Adrenal gland (tissue), 12 donors: ENCODE data around the gene S100A11. TPM values are rescaled to one million over a fixed set of nuclear protein-coding genes. Genes with fewer than 3 reads are reported as not detected.

ENCODE experiments used
- DNase-seq, 7 donors: peaks; one replicate each; pipeline ENCODE4 v3.0.0-alpha.2; 2019 to 2020
- H3K27ac ChIP-seq, 5 donors: fragments of 200-600 bp; sonication (generic) in 4 of 5; 1 replicate in 3 of 5; 2 replicates in 2 of 5; pipeline versions ENCODE4 v1.5.1 to v1.8.0; 2016 to 2020; ENCODE audit warnings: mild to moderate bottlenecking in 1 of 5
- H3K27me3 ChIP-seq: fragments of 200-600 bp; 2 replicates; pipeline ENCODE4 v1.8.0; 2021
- H3K36me3 ChIP-seq, 2 donors: fragments of 200-600 bp; replicated peaks in 1 of 2; 1 replicate in 1 of 2; 2 replicates in 1 of 2; pipeline versions ENCODE4 v1.5.1 to v1.8.0; 2018 to 2022
- H3K4me1 ChIP-seq, 2 donors: fragments of 200-600 bp; replicated peaks in 1 of 2; 1 replicate in 1 of 2; 2 replicates in 1 of 2; pipeline versions ENCODE4 v1.5.1 to v1.8.0; 2018 to 2021
- H3K4me3 ChIP-seq, 4 donors: fragments of 200-600 bp; sonication (generic) in 3 of 4; one replicate each; pipeline ENCODE4 v1.5.1; 2016 to 2018
- H3K9me3 ChIP-seq, 3 donors: fragments of 200-600 bp; sonication (generic) in 1 of 3; replicated peaks in 1 of 3; 1 replicate in 2 of 3; 2 replicates in 1 of 3; pipeline versions ENCODE4 v1.5.1 to v1.8.0; 2016 to 2021
- CTCF ChIP-seq, 6 experiments: fragments of 450-650 bp in 4 of 6; fragments of 200-600 bp in 2 of 6; sonication (generic) in 1 of 6; IDR thresholded peaks; 1 replicate in 5 of 6; 2 replicates in 1 of 6; pipeline versions ENCODE4 v1.5.1 to v1.8.0; 2016 to 2021; ENCODE audit warnings: antibody characterized with exemption in 6 of 6, mild to moderate bottlenecking in 2 of 6, moderate library complexity in 1 of 6
- POLR2A ChIP-seq, 2 donors: fragments of 450-650 bp; IDR thresholded peaks; one replicate each; pipeline ENCODE4 v1.6.1; 2017; ENCODE audit warnings: antibody characterized with exemption in 2 of 2, mild to moderate bottlenecking in 2 of 2, moderate library complexity in 1 of 2
- WGBS, 4 donors: extraction: QIAGEN DNeasy Blood & Tissue Kit in 2 of 4; methylation state at CpG; one replicate each; pipeline versions ENCODE4 v1.1.5 to v1.1.7; 2013 to 2017; 5-methylcytosine and 5-hydroxymethylcytosine counted together
- intact Hi-C, 2 donors: fragments of 100-400 bp; cut with DNase I; formaldehyde crosslinking; loops; one replicate each; pipeline versions ENCODE4 v1.14.1 to v1.15.0; 2022 to 2023
- polyA plus RNA-seq, 3 donors: library from polyadenylated mRNA; stranded (reverse); fragments of 200-250 nt in 2 of 3; fragments of 350-450 nt in 1 of 3; fragmentation: Illumina TruSeq in 1 of 3; extraction: RNeasy Lipid Tissue Mini Kit (QIAGEN cat#74804) in 1 of 3; gene quantifications; one replicate each; pipeline ENCODE4 v1.2.3, GENCODE V29; 2013 to 2014
- total RNA-seq, 9 donors: library from RNA; depleted of rRNA in 4 of 9; stranded (reverse); fragments of >200 nt in 4 of 9; fragments of 120-200 nt in 1 of 9; fragmentation: NEBNext Ultra II Directional in 1 of 9; extraction: Animal tissue kit (Norgen Biotek cat#: 25700) in 1 of 9; gene quantifications; one replicate each; pipeline versions ENCODE4 v1.1.0 to v1.2.4, GENCODE V29; 2013 to 2023
- donor health status: healthy with polysubstance abuse.
- donor health status: Bipolar disorder and iron deficiency.
- donor health status: DM: yes; HTN: yes; CAD: no.
- donor health status: DM: no; HTN: no; CAD: no.
- donor health status: DM: no; HTN: no; CAD: no.
- donor health status: DM: yes; HTN: yes; CAD: no.

The S100A11 gene
- total and polyA plus RNA-seq, 12 donors = 66.8 to 1,160 (median 156) TPM

GRCh38 chr1:152050886-152051675, 14.3 kb upstream of the S100A11 start:
- Histone ChIP-seq H3K9me3 (no peaks in the 10 kb centered on the region), H3K36me3 (no peaks in the 10 kb centered on the region), H3K27me3 (peaks cover 15% of the 10 kb centered on the region), H3K4me1 (peaks cover 16 to 21% of the 10 kb centered on the region in 2 donors), H3K27ac (no peak overlapping the region), H3K4me3 (no peak overlapping the region)
- intact Hi-C loops = loop anchor here in 1 of 2 donors (2.0 to 10.0 kb wide), 2 partner anchors 134 to 394 kb away; no protein-coding TSS in a partner anchor
- DNase-seq = no peak
- 41 to 66% (median 63%) methylated on average over 6 of the region's 6 CpGs for WGBS, 4 donors
- no peak for TF ChIP-seq POLR2A (IDR thresholded peaks at IDR 0.05)
- no peak for TF ChIP-seq CTCF (IDR thresholded peaks at IDR 0.05)

- no peak overlapping the region for H3K4me3 ChIP-seq
- peaks cover 7% of the 10 kb centered on the region for H3K27me3 ChIP-seq
- no peak for DNase-seq
- H3K9me3 ChIP-seq = no peaks in the 10 kb centered on the region
- 70 to 80% (median 72%) methylated on average over 8 of the region's 8 CpGs for WGBS, 4 donors
- no peak for TF ChIP-seq POLR2A (IDR thresholded peaks at IDR 0.05)
- TF ChIP-seq CTCF (IDR thresholded peaks at IDR 0.05) = no peak
- intact Hi-C loops = loop anchor here in 1 of 2 donors (2.0 to 10.0 kb wide), 2 partner anchors 135 to 395 kb away; no protein-coding TSS in a partner anchor
- peaks cover 16 to 21% of the 10 kb centered on the region in 2 donors for H3K4me1 ChIP-seq
- peak overlapping the region in 2 of 5 donors; percentile 30 to 89 for H3K27ac ChIP-seq
- no peaks in the 10 kb centered on the region for H3K36me3 ChIP-seq
Observed at GRCh38 chr1:152049291-152050083, 12.7 kb upstream of the S100A11 start.

GRCh38 chr1:152048416-152049009, 11.7 kb upstream of the S100A11 start:
- H3K27me3 ChIP-seq = peaks cover 6% of the 10 kb centered on the region
- no peak for TF ChIP-seq POLR2A (IDR thresholded peaks at IDR 0.05)
- peak in 1 of 6 experiments; percentile 9 for TF ChIP-seq CTCF (IDR thresholded peaks at IDR 0.05)
- no peaks in the 10 kb centered on the region for H3K36me3 ChIP-seq
- peak in 5 of 7 donors; percentile 56 to 87 (median 85) for DNase-seq
- peak overlapping the region in 1 of 4 donors; percentile 37 for H3K4me3 ChIP-seq
- H3K9me3 ChIP-seq = no peaks in the 10 kb centered on the region
- 38 to 55% (median 48%) methylated on average over 4 to 6 of the region's 6 CpGs for WGBS, 4 donors
- intact Hi-C loops = no loop called here
- H3K27ac ChIP-seq = peak overlapping the region; percentile 84 to 99 (median 92)
- H3K4me1 ChIP-seq = peaks cover 16 to 21% of the 10 kb centered on the region in 2 donors
